H1 (cell line): ENCODE measurements around the gene KCNMB2. TPM values are rescaled to one million over a fixed set of nuclear protein-coding genes. Genes with fewer than 3 reads are reported as not detected.

Source experiments
- CTCF ChIA-PET: fragments of 300-600 bp; sonication (Branson Sonifier 250); formaldehyde crosslinking; loops from one replicate; lab custom pipeline; 2021; ENCODE audit not compliant: partially characterized antibody; lab: Charles Lee
- POLR2A ChIA-PET: fragments of 300-600 bp; sonication (Branson Sonifier 250); formaldehyde crosslinking; loops from one replicate; lab custom pipeline; 2021; ENCODE audit warnings: inconsistent platforms; ENCODE audit not compliant: partially characterized antibody; lab: Charles Lee
- DNase-seq, 2 experiments: peaks; one replicate each; pipeline versions ENCODE4 v3.0.0 to v3.0.0-alpha.2; 2010 to 2022; ENCODE audit warnings: low spot score in 2 of 2, low read depth in 1 of 2, mixed read lengths in 1 of 2
- FAIRE-seq: peaks from 2 replicates; lab custom pipeline; 2011; peaks lifted over from hg19 to GRCh38; lab: Jason Lieb, UNC
- H2AFZ ChIP-seq: 2 replicates; pipeline ENCODE4 v1.8.1; 2012; ENCODE audit warnings: low read length, inconsistent platforms
- H2AK5ac ChIP-seq: 2 replicates; pipeline ENCODE4 v1.6.1; 2013; ENCODE audit warnings: low read depth, low read length
- H2BK120ac ChIP-seq: replicated peaks from 2 replicates; pipeline ENCODE3; 2013; ENCODE audit warnings: low read depth, low read length, inconsistent platforms
- H2BK12ac ChIP-seq: 2 replicates; pipeline ENCODE4 v1.6.1; 2013; ENCODE audit warnings: low read depth, low read length
- H2BK15ac ChIP-seq: 2 replicates; pipeline ENCODE4 v1.6.1; 2013; ENCODE audit warnings: low read length
- H2BK20ac ChIP-seq: 2 replicates; pipeline ENCODE4 v1.6.1; 2013; ENCODE audit warnings: low read length
- H2BK5ac ChIP-seq: 2 replicates; pipeline ENCODE4 v1.6.1; 2013; ENCODE audit warnings: low read depth, low read length
- H3K14ac ChIP-seq: 2 replicates; pipeline ENCODE4 v1.6.1; 2013; ENCODE audit warnings: inconsistent platforms; ENCODE audit not compliant: insufficient read length
- H3K18ac ChIP-seq: 2 replicates; pipeline ENCODE4 v1.6.1; 2013; ENCODE audit warnings: low read length; ENCODE audit errors: extremely low read depth
- H3K23ac ChIP-seq: 2 replicates; pipeline ENCODE4 v1.6.1; 2013; ENCODE audit warnings: inconsistent platforms; ENCODE audit not compliant: insufficient read length
- H3K23me2 ChIP-seq: 2 replicates; pipeline ENCODE4 v1.6.1; 2013; ENCODE audit warnings: low read depth, low read length
- H3K27ac ChIP-seq: 2 replicates; pipeline ENCODE4 v1.6.1; 2011; ENCODE audit warnings: low read depth, low read length, inconsistent platforms
- H3K27me3 ChIP-seq, 4 experiments: replicated peaks in 1 of 4; 1 replicate in 1 of 4; 2 replicates in 3 of 4; pipeline versions ENCODE4 v1.6.1 to v1.8.1; 2011 to 2013; ENCODE audit warnings: low read length in 3 of 4, mild to moderate bottlenecking in 3 of 4, inconsistent platforms in 2 of 4, mixed read lengths in 2 of 4, moderate library complexity in 1 of 4; ENCODE audit not compliant: control insufficient read depth in 3 of 4, insufficient read depth in 3 of 4; ENCODE audit errors: extremely low read depth in 1 of 4
- H3K36me3 ChIP-seq, 4 experiments: 2 replicates each; pipeline versions ENCODE4 v1.6.1 to v1.8.1; 2011 to 2013; ENCODE audit warnings: mild to moderate bottlenecking in 4 of 4, low read length in 3 of 4, moderate library complexity in 2 of 4, control low read depth in 1 of 4, inconsistent platforms in 1 of 4; ENCODE audit not compliant: insufficient read depth in 4 of 4, control insufficient read depth in 2 of 4
- H3K4ac ChIP-seq: replicated peaks from 2 replicates; pipeline ENCODE3; 2013; ENCODE audit warnings: low read length, low read depth, mixed read lengths, inconsistent platforms; ENCODE audit not compliant: insufficient read length
- H3K4me1 ChIP-seq, 4 experiments: replicated peaks in 1 of 4; 1 replicate in 1 of 4; 2 replicates in 3 of 4; pipeline versions ENCODE4 v1.6.1 to v1.8.1; 2011 to 2013; ENCODE audit warnings: low read length in 3 of 4, inconsistent platforms in 2 of 4, mixed read lengths in 1 of 4; ENCODE audit not compliant: insufficient read depth in 4 of 4, control insufficient read depth in 3 of 4
- H3K4me2 ChIP-seq, 2 experiments: 2 replicates each; pipeline versions ENCODE4 v1.6.1 to v1.8.1; 2011 to 2013; ENCODE audit warnings: low read depth in 2 of 2, low read length in 2 of 2, control low read depth in 1 of 2, inconsistent platforms in 1 of 2, mild to moderate bottlenecking in 1 of 2; ENCODE audit not compliant: insufficient read depth in 1 of 2
- H3K4me3 ChIP-seq, 4 experiments: fragments of 200-600, 300-600 bp in 1 of 4; sonication (generic), shearing (Covaris generic), sonication (Bioruptor Twin) in 1 of 4; 2 replicates each; pipeline versions ENCODE4 v1.5.1 to v1.8.1; 2011 to 2016; ENCODE audit warnings: low read length in 4 of 4, low read depth in 3 of 4, control low read depth in 2 of 4, inconsistent platforms in 2 of 4, mild to moderate bottlenecking in 2 of 4, mixed read lengths in 1 of 4, moderate library complexity in 1 of 4; ENCODE audit not compliant: insufficient read depth in 2 of 4; ENCODE audit errors: extremely low read depth in 1 of 4
- H3K56ac ChIP-seq: replicated peaks from 2 replicates; pipeline ENCODE3; 2013; ENCODE audit warnings: low read depth, mild to moderate bottlenecking, mixed read lengths, low read length, inconsistent platforms; ENCODE audit not compliant: insufficient read length
- H3K79me1 ChIP-seq: 2 replicates; pipeline ENCODE4 v1.6.1; 2013; ENCODE audit warnings: low read depth, low read length, control low read depth
- H3K79me2 ChIP-seq, 2 experiments: 2 replicates each; pipeline versions ENCODE4 v1.6.1 to v1.8.1; 2012 to 2013; ENCODE audit warnings: low read length in 2 of 2, mild to moderate bottlenecking in 2 of 2, inconsistent platforms in 1 of 2; ENCODE audit not compliant: insufficient read depth in 2 of 2, control insufficient read depth in 1 of 2
- H3K9ac ChIP-seq, 4 experiments: replicated peaks in 1 of 4; 1 replicate in 1 of 4; 2 replicates in 3 of 4; pipeline versions ENCODE4 v1.6.1 to v1.8.1; 2011 to 2013; ENCODE audit warnings: low read depth in 3 of 4, low read length in 3 of 4, control low read depth in 2 of 4, mild to moderate bottlenecking in 2 of 4, moderate library complexity in 2 of 4, inconsistent platforms in 1 of 4; ENCODE audit errors: extremely low read depth in 1 of 4
- H3K9me3 ChIP-seq, 2 experiments: 2 replicates each; pipeline versions ENCODE4 v1.6.1 to v1.8.1; 2012 to 2013; ENCODE audit warnings: mild to moderate bottlenecking in 2 of 2, moderate library complexity in 2 of 2, control low read depth in 1 of 2, inconsistent platforms in 1 of 2, low read depth in 1 of 2, low read length in 1 of 2, mixed read lengths in 1 of 2; ENCODE audit not compliant: insufficient read depth in 2 of 2
- H4K20me1 ChIP-seq, 2 experiments: replicated peaks in 1 of 2; 2 replicates each; pipeline versions ENCODE3 to v1.8.1; 2011 to 2013; ENCODE audit warnings: inconsistent platforms in 2 of 2, low read length in 2 of 2, mild to moderate bottlenecking in 1 of 2; ENCODE audit not compliant: insufficient read depth in 2 of 2, control insufficient read depth in 1 of 2
- H4K5ac ChIP-seq: 2 replicates; pipeline ENCODE4 v1.6.1; 2013; ENCODE audit warnings: low read length, low read depth, mixed read lengths, inconsistent platforms; ENCODE audit not compliant: insufficient read length
- H4K8ac ChIP-seq: 2 replicates; pipeline ENCODE4 v1.8.0; 2013; ENCODE audit warnings: mild to moderate bottlenecking, moderate library complexity, low read length, inconsistent platforms; ENCODE audit not compliant: insufficient read depth; ENCODE audit errors: extremely low read depth
- H4K91ac ChIP-seq: replicated peaks from 2 replicates; pipeline ENCODE3; 2013; ENCODE audit warnings: low read length, mixed read lengths, inconsistent platforms; ENCODE audit not compliant: insufficient read length
- BCL11A ChIP-seq, 2 experiments: IDR thresholded peaks; one replicate each; pipeline ENCODE4 v1.6.1; 2011; ENCODE audit warnings: low read depth in 2 of 2, low read length in 2 of 2, mild to moderate bottlenecking in 2 of 2
- CTCF ChIP-seq, 3 experiments: IDR thresholded peaks; 1 replicate in 2 of 3; 2 replicates in 1 of 3; pipeline versions ENCODE4 v1.5.1 to v1.6.1; 2011; ENCODE audit warnings: low read length in 3 of 3, mild to moderate bottlenecking in 3 of 3, inconsistent platforms in 2 of 3, low read depth in 1 of 3, moderate library complexity in 1 of 3; ENCODE audit not compliant: insufficient read depth in 1 of 3; ENCODE audit errors: control extremely low read depth in 1 of 3
- EGR1 ChIP-seq: IDR thresholded peaks from 2 replicates; pipeline ENCODE4 v1.6.1; 2011; ENCODE audit warnings: low read depth, low read length, borderline replicate concordance
- GABPA ChIP-seq: IDR thresholded peaks from 2 replicates; pipeline ENCODE4 v1.6.1; 2011; ENCODE audit warnings: mild to moderate bottlenecking, low read length, moderate library complexity, borderline replicate concordance; ENCODE audit not compliant: insufficient read depth
- HDAC6 ChIP-seq: IDR thresholded peaks from one replicate; pipeline ENCODE4 v1.7.1; 2012; ENCODE audit warnings: low read depth, mild to moderate bottlenecking, inconsistent platforms, low read length, moderate library complexity
- MAFK ChIP-seq: IDR thresholded peaks from 2 replicates; pipeline ENCODE4 v1.6.1; 2012; ENCODE audit warnings: low read depth, mild to moderate bottlenecking, improper control_type of control experiment, low read length
- POLR2A ChIP-seq, 2 experiments: IDR thresholded peaks; 1 replicate in 1 of 2; 2 replicates in 1 of 2; pipeline ENCODE4 v1.6.1; 2011; ENCODE audit warnings: low read depth in 2 of 2, low read length in 2 of 2, mild to moderate bottlenecking in 2 of 2; ENCODE audit errors: control extremely low read depth in 1 of 2
- POU5F1 ChIP-seq: IDR thresholded peaks from 2 replicates; pipeline ENCODE4 v1.6.1; 2011; ENCODE audit warnings: low read depth, mild to moderate bottlenecking, low read length, moderate library complexity
- RNF2 ChIP-seq: fragments of 200-900, 300-1000 bp; sonication (generic); IDR thresholded peaks from 2 replicates; pipeline ENCODE4 v1.7.1; 2016; ENCODE audit warnings: borderline replicate concordance, low read depth, mild to moderate bottlenecking, antibody characterized with exemption, low read length; ENCODE audit not compliant: poor library complexity, severe bottlenecking; ENCODE audit errors: missing control alignments
- TEAD4 ChIP-seq: IDR thresholded peaks from 2 replicates; pipeline ENCODE4 v1.6.1; 2012; ENCODE audit warnings: low read depth, low read length, inconsistent platforms, mixed read lengths
- YY1 ChIP-seq: IDR thresholded peaks from 2 replicates; pipeline ENCODE4 v1.6.1; 2011; ENCODE audit warnings: low read depth, mild to moderate bottlenecking, low read length
- WGBS, 2 experiments: shearing (Covaris generic) in 1 of 2; methylation state at CpG; one replicate each; pipeline versions ENCODE4 v1.1.6 to v1.1.7; 2013 to 2015; ENCODE audit warnings: low lambda C conversion rate in 2 of 2, mixed read lengths in 2 of 2, inconsistent platforms in 1 of 2, low coverage in 1 of 2, missing lambda C conversion rate in 1 of 2; ENCODE audit not compliant: insufficient replicate concordance in 2 of 2, insufficient coverage in 1 of 2, insufficient read length in 1 of 2; ENCODE audit errors: extremely low coverage in 1 of 2, missing lambda C conversion rate in 1 of 2; 5-methylcytosine and 5-hydroxymethylcytosine counted together
- polyA plus RNA-seq, 7 experiments: library from polyadenylated mRNA; depleted of rRNA in 3 of 7; stranded (reverse) in 5 of 7; unstranded in 2 of 7; fragments of >200 nt in 5 of 7; fragments of 200-250 nt in 2 of 7; gene quantifications; 1 replicate in 5 of 7; 2 replicates in 1 of 7; 4 replicates in 1 of 7; pipeline versions ENCODE4 v1.2.1 to v1.2.3, GENCODE V29; 2011 to 2013; ENCODE audit warnings: missing spikeins in 2 of 7, mixed read lengths in 2 of 7
- total RNA-seq: library from RNA; stranded (reverse); fragmentation: NEBNext Ultra II Directional; extraction: Animal tissue kit (Norgen Biotek cat#: 25700); gene quantifications from 2 replicates; pipeline ENCODE4 v1.2.1, GENCODE V29; 2021

The KCNMB2 gene
- total and polyA plus RNA-seq, 2 of the 8 experiments (the other 6 are each of a cell fraction or from before 2014, with no cell fraction given) = not detected

- no peaks in the 10 kb centered on the region; the same call in 1 of the 2 replicates for H3K23me2 ChIP-seq
- H4K20me1 ChIP-seq = no peaks in the 10 kb centered on the region
- no peak overlapping the region for H2AK5ac ChIP-seq
- H3K4me2 ChIP-seq = no peak overlapping the region
- POLR2A ChIA-PET = interaction anchor here (0.6 kb wide), 1 partner anchor 221 kb away, joined by 4 read pairs; no protein-coding TSS in a partner anchor
- DNase-seq = no peak
- TF ChIP-seq MAFK (no peak), EGR1 (no peak), RNF2 (no peak), POLR2A (IDR thresholded peaks at IDR 0.05; ENCODE audit: control extremely low read depth in 1 of 2, low read depth in 2 of 2, low read length in 2 of 2) (no peak), CTCF (IDR thresholded peaks at IDR 0.05; ENCODE audit: control extremely low read depth in 1 of 3, insufficient read depth in 1 of 3, low read depth in 1 of 3, low read length in 3 of 3) (no peak), BCL11A (IDR thresholded peaks at IDR 0.05; ENCODE audit: low read depth in 2 of 2, low read length in 2 of 2) (no peak), POU5F1 (no peak), YY1 (no peak), GABPA (no peak), TEAD4 (no peak), HDAC6 (no peak)
- H2BK120ac ChIP-seq = no peak overlapping the region
- no peaks in the 10 kb centered on the region for H3K79me1 ChIP-seq
- H3K9me3 ChIP-seq = peaks cover 6 to 8% of the 10 kb centered on the region in 2 experiments; a peak in 2 of 4 replicates
- no peak overlapping the region for H2BK12ac ChIP-seq
- no peak overlapping the region for H4K8ac ChIP-seq
- H2BK20ac ChIP-seq = no peak overlapping the region
- WGBS, 2 experiments = 95% methylated on average over 9 of the region's 9 CpGs; no CpG with 5 or more reads in 1 of the 2 experiments
- H3K18ac ChIP-seq = no peak overlapping the region
- CTCF ChIA-PET = no interaction called here
- H3K23ac ChIP-seq = no peak overlapping the region
- H3K79me2 ChIP-seq = no peaks in the 10 kb centered on the region
- H3K36me3 ChIP-seq = no peaks in the 10 kb centered on the region
- no peak overlapping the region for H3K56ac ChIP-seq
- H3K27me3 ChIP-seq = no peaks in the 10 kb centered on the region
- no peak overlapping the region for H2BK15ac ChIP-seq
- no peak overlapping the region for H3K4ac ChIP-seq
- no peak overlapping the region for H4K5ac ChIP-seq
- no peak overlapping the region for H3K14ac ChIP-seq
- no peaks in the 10 kb centered on the region for H3K4me1 ChIP-seq
- no peak overlapping the region for H4K91ac ChIP-seq
- H3K27ac ChIP-seq = no peak overlapping the region
- H2BK5ac ChIP-seq = no peak overlapping the region
- H3K9ac ChIP-seq = no peak overlapping the region
- H3K4me3 ChIP-seq = no peak overlapping the region
- FAIRE-seq = no peak
- H2AFZ ChIP-seq = no peak overlapping the region
These were observed 35.6 kb upstream of the KCNMB2 start for GRCh38 chr3:178500631-178501030.
